Measurements from ENCODE around the gene CENPH. TPM values are rescaled to one million over a fixed set of nuclear protein-coding genes. Genes with fewer than 3 reads are reported as not detected.
"Not testable (repeated sequence)": the region's sequence is repeated elsewhere in the genome, so short reads cannot be mapped to it uniquely, and the experiment has no call there.

CENPH gene, protein sequence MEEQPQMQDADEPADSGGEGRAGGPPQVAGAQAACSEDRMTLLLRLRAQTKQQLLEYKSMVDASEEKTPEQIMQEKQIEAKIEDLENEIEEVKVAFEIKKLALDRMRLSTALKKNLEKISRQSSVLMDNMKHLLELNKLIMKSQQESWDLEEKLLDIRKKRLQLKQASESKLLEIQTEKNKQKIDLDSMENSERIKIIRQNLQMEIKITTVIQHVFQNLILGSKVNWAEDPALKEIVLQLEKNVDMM
- 9.5 TPM for total RNA-seq (ENCODE audit: unreplicated experiment)
- long read RNA-seq, transcript CENPH-201 (9 exons, 1,389 nt), result major isoform, 7 of 8 reads
- long read RNA-seq, partial matches to known transcripts, result 0 of 8 reads
- long read RNA-seq, other reads (novel, unspliced or antisense), result 1 of 8 reads

DNA sequence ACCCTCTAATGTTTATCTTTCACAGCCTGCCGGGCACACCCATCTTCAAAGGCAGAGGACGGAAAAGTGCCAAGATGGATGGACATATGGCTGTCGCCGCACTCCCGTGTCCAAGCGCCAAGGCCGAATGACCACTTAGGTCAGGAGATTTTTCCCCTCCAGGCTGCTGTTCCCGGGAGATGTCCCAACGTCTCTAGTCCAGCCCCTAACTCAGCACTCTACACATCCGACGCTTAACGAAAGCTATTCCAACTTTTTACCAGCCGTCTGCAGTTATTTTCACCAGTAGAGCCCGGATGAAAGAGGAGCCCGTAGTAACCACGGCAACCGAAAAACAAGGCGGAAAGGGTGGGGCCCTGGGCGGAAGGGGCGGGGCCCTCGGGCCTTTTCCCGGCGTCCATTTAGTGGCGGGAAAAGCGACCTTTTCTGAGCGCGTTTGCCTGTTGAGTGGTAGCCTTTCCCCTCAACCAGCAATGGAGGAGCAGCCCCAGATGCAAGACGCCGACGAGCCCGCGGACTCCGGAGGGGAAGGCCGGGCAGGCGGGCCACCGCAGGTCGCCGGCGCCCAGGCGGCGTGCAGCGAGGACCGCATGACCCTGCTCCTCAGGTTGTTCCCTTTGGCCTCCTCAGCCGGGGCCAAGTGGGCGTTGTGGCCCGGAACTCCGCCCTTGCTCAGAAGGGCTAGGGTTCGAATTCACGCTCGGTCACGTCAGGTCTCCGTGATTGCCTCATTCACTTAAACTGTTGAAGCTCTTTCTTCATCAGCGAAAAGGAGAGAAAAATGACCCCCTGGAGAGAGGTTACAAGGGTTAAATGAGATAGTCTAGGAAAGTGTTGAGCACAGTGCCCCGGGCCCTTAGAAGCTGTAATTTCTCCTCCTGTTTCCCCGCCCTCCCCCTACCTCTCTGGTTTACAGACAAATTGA is at the start of gene CENPH:
Gene CENPH (plus strand): TSS at position 422 of the 925 bp plus-strand sequence. CDS start 52 bp downstream, at position 474.
- H3K27ac Mint-ChIP-seq (ENCODE audit: unreplicated experiment), result peak within 1 kb of the TSS; percentile 98
- peak; percentile 95 for DNase-seq
- H3K9me3 Mint-ChIP-seq (ENCODE audit: unreplicated experiment), result no peaks in the 10 kb centered on the region
- H3K4me3 Mint-ChIP-seq (ENCODE audit: unreplicated experiment), result peak within 1 kb of the TSS; percentile 97
- no peaks in the 10 kb centered on the region for H3K4me1 Mint-ChIP-seq (ENCODE audit: low read depth, unreplicated experiment)
- no peaks in the 10 kb centered on the region for H3K36me3 Mint-ChIP-seq (ENCODE audit: unreplicated experiment)
- H3K27me3 Mint-ChIP-seq (ENCODE audit: unreplicated experiment), result no peaks in the 10 kb centered on the region
- TF ChIP-seq, protein P1, sequence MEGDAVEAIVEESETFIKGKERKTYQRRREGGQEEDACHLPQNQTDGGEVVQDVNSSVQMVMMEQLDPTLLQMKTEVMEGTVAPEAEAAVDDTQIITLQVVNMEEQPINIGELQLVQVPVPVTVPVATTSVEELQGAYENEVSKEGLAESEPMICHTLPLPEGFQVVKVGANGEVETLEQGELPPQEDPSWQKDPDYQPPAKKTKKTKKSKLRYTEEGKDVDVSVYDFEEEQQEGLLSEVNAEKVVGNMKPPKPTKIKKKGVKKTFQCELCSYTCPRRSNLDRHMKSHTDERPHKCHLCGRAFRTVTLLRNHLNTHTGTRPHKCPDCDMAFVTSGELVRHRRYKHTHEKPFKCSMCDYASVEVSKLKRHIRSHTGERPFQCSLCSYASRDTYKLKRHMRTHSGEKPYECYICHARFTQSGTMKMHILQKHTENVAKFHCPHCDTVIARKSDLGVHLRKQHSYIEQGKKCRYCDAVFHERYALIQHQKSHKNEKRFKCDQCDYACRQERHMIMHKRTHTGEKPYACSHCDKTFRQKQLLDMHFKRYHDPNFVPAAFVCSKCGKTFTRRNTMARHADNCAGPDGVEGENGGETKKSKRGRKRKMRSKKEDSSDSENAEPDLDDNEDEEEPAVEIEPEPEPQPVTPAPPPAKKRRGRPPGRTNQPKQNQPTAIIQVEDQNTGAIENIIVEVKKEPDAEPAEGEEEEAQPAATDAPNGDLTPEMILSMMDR (IDR thresholded peaks at IDR 0.05; ENCODE audit: partially characterized antibody, unreplicated experiment), result no peak

DNA sequence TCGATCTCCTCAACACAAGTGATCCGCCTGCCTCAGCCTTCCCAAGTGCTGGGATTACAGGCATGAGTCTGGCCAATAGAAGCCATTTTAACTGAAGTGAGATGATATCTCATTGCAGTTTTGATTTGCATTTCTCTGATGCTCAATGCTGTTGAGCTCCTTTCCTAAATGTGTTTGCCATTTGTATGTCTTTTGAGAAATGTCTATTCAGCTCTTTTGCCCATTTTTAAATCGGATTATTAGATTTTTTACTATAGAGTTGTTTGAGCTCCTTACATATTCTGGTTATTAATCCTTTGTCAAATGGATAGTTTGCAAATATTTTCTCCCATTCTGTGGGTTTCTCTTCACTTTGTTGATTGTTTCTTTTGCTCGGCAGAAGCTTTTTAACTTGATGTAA is 49.1 kb upstream of the CENPH start:
- H3K36me3 Mint-ChIP-seq (ENCODE audit: unreplicated experiment); H3K4me3 Mint-ChIP-seq (ENCODE audit: unreplicated experiment); H3K9me3 Mint-ChIP-seq (ENCODE audit: unreplicated experiment); DNase-seq; H3K27ac Mint-ChIP-seq (ENCODE audit: unreplicated experiment); H3K4me1 Mint-ChIP-seq (ENCODE audit: low read depth, unreplicated experiment); H3K27me3 Mint-ChIP-seq (ENCODE audit: unreplicated experiment): not testable (repeated sequence)

DNA sequence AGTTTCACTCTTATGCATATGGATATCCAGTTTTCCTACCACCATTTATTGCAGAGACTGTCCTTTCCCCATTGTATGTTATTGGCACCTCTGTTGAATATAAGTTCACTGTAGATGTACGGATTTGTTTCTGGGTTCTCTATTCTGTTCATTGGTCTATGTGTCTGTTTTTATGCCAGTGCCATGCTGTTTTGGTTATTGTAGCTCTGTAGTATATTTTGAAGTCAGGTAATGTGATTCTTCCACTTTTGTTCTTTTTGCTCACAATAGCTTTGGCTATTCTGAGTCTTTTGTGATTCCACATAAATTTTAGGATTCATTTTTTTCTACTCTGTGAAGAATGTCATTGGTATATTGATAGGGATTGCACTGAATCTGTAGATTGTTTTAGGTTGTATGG is 48.6 kb upstream of the CENPH start:
- TF ChIP-seq, protein P1 (IDR thresholded peaks at IDR 0.05; ENCODE audit: partially characterized antibody, unreplicated experiment), result no peak
- peaks cover 5% of the 10 kb centered on the region for H3K9me3 Mint-ChIP-seq (ENCODE audit: unreplicated experiment)
- peaks cover 9% of the 10 kb centered on the region for H3K36me3 Mint-ChIP-seq (ENCODE audit: unreplicated experiment)
- DNase-seq, result no peak
- H3K27ac Mint-ChIP-seq (ENCODE audit: unreplicated experiment), result no peak overlapping the region
- H3K27me3 Mint-ChIP-seq (ENCODE audit: unreplicated experiment), result no peaks in the 10 kb centered on the region
- H3K4me1 Mint-ChIP-seq (ENCODE audit: low read depth, unreplicated experiment), result no peaks in the 10 kb centered on the region
- H3K4me3 Mint-ChIP-seq (ENCODE audit: unreplicated experiment), result no peak overlapping the region

DNA sequence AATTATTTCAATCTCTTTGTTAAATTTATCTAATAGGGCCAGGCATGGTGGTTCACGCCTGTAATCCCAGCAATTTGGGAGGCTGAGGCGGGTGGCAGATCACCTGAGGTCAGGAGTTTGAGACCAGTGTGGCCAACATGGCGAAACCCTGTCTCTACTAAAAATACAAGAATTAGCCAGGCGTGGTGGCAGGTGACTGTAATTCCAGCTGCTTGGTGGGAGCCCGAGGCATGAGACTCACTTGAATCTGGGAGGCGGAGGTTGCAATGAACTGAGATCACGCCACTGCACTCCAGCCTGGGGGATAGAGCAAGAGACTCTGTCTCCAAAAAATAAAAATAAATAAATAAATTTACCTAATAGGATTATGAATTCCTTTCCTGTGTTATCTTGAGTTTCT is 40.8 kb upstream of the CENPH start:
- not testable (repeated sequence) for H3K27ac Mint-ChIP-seq (ENCODE audit: unreplicated experiment); H3K4me3 Mint-ChIP-seq (ENCODE audit: unreplicated experiment); H3K36me3 Mint-ChIP-seq (ENCODE audit: unreplicated experiment); H3K27me3 Mint-ChIP-seq (ENCODE audit: unreplicated experiment); H3K4me1 Mint-ChIP-seq (ENCODE audit: low read depth, unreplicated experiment); H3K9me3 Mint-ChIP-seq (ENCODE audit: unreplicated experiment); DNase-seq

DNA sequence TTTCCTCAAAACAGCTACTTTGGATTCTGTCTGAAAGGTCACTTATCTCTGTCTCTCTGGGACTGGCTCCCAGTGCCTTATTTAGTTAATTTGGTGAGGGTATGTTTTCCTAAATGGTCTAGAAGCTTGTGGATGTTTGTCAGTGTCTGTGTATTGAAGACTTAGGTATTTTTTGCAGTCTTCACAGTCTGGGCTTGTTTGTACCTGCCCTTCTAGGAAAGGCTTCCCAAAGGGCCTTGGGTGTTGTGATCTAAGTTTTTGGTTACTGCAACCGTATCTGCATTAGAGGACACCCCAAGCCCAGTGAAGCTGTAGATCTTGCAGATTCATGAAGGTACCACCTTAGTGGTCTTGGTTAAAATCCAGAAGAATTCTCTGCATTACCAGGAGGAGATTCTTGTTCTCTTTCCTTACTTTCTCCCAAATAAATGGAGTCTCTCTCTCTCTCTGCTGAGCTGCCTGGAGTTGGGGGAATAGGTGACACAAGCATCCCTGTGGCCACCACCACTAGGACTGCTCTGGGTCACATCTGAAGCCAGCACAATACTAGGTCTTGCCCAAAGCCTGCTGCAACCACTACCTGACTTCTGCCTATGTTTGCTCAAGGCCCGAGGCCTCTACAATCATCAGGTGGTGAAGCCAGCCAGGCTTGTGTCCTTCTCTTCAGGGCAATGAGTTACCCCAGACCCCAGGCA is 40.3 kb upstream of the CENPH start:
- H3K9me3 Mint-ChIP-seq (ENCODE audit: unreplicated experiment), result no peaks in the 10 kb centered on the region
- peaks cover 2% of the 10 kb centered on the region for H3K27me3 Mint-ChIP-seq (ENCODE audit: unreplicated experiment)
- no peak overlapping the region for H3K4me3 Mint-ChIP-seq (ENCODE audit: unreplicated experiment)
- no peak overlapping the region for H3K27ac Mint-ChIP-seq (ENCODE audit: unreplicated experiment)
- H3K36me3 Mint-ChIP-seq (ENCODE audit: unreplicated experiment), result no peaks in the 10 kb centered on the region
- TF ChIP-seq, protein P1 (IDR thresholded peaks at IDR 0.05; ENCODE audit: partially characterized antibody, unreplicated experiment), result no peak
- DNase-seq, result no peak
- H3K4me1 Mint-ChIP-seq (ENCODE audit: low read depth, unreplicated experiment), result no peaks in the 10 kb centered on the region
